GM18499 (cell line): ENCODE measurements around the gene MRPL49.
"Not testable (repeated sequence)": the region's sequence is repeated elsewhere in the genome, so short reads cannot be mapped to it uniquely, and the experiment has no call there.

Source experiments
- ATAC-seq: cut with Tn5 transposase; IDR thresholded peaks from one replicate; pipeline ENCODE4 v1.9.1; 2021; ENCODE audit warnings: moderate number of reproducible peaks; ENCODE audit not compliant: insufficient read depth, unreplicated experiment

Gene MRPL49

DNA sequence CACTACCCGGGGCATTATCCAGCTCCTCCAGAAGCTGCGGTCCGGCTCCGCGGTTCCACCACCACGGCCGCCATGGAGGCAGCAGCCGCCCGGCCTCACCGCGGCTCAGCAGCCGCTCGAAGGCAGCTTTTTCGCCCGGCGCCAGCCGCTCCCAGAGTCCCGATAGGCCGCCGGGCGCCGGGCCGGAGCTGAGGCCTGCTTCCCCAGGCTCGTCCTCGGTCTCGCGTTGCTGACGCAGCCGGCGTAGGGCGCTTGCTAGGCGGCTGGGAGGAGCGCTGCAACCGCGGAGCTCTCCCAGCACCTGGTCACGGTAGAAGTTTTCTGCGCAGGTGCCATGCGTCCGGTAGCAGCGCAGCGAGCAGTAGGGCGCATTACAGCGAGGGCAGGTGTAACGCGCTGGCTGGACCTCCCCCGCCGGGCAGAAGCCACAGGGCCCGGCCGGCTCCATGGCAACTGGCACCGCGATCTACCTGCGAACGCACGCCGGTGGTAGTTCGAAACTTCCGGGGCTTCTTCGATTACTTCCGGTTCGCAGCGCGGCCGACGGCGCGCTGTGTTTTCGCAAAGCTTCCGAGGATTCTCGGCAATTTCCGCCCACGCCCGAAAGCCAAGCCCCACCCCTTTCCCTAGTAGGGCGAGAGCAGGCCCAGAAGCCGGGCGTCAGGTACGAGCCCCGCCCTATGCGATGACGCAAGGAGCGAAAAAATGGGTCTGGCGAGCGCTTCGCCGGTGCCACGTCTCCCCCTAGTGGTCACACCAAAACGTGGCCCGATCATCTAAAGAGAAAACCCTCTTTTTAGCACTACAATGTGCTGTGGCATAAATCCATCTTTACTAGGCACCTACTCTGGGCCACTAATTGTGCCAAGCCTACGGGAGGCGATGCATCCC, 4.7 kb upstream of the MRPL49 start, which contains the start of gene ZNHIT2:
Gene ZNHIT2 (minus strand): TSS at position 496 of the 891 bp plus-strand sequence. CDS start 48 bp downstream, at position 448.
- ATAC-seq, result peak; percentile 25

GRCh38 chr11:65118097-65118837, 3.9 kb upstream of the MRPL49 start:
- ATAC-seq, result no peak

GRCh38 chr11:65118891-65119669, 3.0 kb upstream of the MRPL49 start:
- ATAC-seq, result not testable (repeated sequence)

DNA sequence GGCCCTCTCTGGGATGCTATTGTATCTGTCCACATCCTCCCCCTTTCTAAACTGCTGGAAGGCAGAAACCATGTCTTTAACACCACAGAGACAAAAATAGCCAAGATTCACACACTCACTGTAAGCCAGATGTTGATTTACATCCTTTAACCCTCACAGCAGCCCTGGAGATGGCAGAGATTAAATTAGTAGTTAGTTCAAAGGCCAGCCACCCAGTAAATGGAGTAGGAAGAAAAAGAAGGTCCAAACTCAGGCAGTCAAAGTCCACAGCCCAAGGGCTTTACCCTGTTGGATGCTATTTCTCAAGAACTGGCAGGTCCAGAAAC, 2.5 kb upstream of the MRPL49 start:
- no peak for ATAC-seq

GRCh38 chr11:65120831-65121230, 1.3 kb upstream of the MRPL49 start:
- no peak for ATAC-seq

DNA sequence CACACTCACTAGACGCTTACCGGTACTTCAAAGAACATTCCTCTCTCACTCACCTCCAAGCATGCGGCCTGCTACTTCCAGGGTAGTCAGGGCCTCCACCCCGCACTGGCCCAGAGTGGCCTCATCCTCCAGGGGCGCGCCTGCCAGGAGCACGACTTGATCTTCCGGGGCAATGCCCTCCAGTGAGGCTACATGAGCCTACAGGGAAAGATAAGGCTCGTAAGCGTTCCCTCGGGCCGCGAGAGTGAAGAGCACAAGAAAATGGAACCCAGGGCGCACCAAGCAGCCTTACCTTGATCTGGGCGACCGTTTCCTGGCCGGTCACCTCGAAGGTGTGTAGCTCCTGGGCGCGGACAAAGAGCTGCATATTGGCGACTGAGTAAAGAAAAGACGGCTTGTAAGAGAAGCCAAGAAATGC, 665 bp upstream of the MRPL49 start:
- no peak for ATAC-seq

- ATAC-seq, result no peak
Measured at GRCh38 chr11:65124480-65125196, 2.5 kb downstream of the MRPL49 start.

GRCh38 chr11:65125197-65126056, 3.3 kb downstream of the MRPL49 start:
- ATAC-seq, result no peak

DNA sequence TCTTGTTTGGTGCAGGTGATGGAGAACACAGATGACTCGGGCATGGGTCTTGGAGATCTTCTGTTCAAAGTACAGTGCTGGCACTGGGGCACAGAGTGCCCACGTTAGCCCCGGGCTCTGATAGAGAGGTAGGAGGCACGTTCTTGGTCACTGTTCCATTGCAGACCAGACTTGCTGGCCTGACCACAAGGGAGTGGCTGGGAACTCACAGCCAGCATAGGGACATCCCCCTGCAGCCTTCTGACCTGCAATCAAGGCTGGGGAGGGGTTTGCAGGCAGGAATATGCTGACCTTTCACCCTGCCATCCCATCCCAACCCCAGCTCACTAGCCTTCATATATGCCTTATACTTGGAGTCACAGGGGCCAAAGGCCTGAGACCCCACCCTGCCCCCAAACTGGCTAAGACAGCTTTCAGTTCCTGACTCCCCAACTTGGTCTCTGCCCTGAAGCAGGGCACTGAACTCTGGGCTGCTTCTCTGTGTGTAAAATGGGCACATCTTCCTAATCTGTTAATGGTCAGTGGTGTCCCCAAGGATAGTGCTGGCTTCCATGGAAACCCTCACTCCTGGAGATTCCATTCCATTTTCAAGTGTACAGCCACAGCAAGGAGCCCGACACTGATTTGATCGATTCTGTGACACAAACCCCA, 4.6 kb downstream of the MRPL49 start:
- no peak for ATAC-seq

DNA sequence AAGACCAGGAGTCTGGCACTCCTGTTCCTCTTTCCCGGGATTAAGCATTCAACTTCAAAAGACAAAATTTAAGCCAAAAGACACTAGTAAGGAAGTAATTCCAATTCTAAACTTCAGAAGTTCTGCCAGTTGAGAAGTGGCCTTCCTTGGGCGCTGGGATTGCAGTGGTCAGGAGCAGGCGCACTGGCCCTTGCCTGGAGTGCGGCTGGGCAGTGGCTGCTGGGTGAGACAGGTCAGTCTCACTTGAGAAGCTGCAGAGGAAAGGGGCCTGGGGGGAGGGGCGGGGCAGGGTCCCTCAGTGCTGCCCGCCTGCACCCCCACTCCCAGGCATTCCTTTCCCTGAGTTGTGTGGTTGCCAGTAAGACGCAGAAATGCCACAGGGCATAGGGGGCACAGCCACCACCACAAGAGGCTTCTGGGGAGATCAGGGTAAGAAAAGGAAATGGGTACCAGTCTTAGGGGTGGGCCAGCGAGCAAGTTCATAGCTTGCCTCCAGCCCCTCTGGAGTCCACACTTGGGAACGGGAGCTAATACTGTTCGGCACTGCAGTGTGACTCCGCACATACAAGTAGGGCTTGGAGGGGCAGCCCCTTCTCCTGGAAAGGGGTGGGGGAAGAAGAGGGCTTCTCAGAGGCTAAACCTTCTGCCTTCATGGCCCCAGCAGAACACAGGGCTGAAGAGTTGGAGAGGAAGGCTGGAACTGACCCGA, 5.5 kb downstream of the MRPL49 start:
- no peak for ATAC-seq

DNA sequence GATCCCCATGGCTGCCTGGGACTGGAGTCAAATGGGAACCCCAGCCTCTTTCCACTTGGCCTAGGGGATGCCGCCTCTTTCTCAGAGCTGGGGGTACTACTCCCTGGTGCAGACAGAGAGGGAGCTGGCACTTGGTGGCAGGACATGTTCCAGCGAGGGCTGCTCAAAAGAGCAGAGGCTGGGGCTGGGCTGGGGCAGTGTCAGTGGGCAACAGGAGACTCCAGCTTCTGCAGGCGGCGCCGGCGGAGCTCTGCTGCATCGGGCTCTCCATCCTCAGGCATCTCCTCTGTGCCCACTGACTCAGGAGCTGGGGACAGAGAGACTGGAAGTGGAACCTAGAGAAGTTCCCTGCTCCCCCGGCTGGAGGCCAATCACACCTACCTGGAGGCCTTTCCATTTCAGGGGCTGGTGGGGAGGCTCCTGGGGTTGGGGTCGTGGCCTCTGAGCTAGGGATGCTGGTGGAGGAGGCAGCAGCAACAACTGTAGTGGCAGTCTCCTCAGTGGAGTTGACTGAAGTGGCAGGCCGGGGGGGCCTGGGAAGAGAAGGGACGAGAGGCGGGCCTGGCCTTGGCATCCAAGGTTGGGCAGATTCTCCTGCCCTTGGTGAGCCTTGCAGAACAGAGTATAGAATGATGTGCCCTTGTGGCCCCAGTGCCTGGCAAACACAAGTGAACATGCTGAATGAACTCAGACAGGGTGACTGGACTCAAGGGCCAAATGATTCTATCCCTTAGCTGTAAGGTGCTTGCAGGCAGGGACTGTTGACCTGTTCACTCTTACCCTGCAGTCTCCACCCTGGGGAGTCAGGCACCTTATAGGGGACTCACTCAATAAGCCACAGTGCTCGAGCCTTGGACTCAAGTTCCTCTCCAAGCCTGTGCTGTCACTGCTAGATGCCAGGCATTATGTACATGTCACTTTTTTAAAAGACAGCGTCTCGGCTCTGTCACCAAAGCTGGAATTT, 6.3 kb downstream of the MRPL49 start:
- ATAC-seq, result no peak

DNA sequence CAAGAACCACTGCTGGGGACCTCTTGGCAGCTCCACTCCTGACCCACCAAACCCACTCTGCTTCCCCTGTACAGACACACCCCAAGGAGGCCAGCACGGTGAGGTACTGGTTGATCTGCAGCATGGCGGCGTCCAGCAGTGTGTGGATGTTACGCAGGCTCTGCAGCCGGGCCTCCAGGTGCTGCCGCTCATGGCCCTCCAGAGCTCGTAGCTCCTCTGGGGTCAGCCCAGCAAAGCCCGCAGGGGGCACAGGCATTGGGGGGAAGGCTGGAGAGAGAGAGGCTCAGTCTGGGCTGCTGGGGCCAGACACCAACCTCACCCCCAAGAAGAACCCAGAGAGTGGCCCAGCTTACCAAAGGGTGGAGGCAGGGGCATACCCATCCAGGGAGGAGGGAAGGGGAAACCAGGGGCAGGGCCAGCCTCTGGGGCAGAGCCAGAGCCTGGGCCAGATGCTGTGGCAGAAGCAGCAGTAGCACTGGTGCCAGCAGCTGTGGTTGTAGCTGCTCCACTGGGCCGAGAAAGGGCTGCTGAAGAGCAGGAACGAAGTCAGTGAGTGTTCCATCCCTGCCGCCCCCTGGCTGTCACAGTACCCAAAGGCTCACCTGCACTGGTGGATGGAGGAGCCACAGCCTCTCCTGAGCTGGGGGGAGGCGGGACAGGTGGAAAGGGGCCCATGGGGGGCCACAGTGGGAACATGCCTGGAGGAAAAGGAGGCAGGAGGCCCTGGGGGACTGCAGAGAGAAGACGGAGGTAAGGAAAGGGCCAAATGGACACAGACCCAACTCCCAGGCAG, 7.7 kb downstream of the MRPL49 start:
- ATAC-seq, result no peak

DNA sequence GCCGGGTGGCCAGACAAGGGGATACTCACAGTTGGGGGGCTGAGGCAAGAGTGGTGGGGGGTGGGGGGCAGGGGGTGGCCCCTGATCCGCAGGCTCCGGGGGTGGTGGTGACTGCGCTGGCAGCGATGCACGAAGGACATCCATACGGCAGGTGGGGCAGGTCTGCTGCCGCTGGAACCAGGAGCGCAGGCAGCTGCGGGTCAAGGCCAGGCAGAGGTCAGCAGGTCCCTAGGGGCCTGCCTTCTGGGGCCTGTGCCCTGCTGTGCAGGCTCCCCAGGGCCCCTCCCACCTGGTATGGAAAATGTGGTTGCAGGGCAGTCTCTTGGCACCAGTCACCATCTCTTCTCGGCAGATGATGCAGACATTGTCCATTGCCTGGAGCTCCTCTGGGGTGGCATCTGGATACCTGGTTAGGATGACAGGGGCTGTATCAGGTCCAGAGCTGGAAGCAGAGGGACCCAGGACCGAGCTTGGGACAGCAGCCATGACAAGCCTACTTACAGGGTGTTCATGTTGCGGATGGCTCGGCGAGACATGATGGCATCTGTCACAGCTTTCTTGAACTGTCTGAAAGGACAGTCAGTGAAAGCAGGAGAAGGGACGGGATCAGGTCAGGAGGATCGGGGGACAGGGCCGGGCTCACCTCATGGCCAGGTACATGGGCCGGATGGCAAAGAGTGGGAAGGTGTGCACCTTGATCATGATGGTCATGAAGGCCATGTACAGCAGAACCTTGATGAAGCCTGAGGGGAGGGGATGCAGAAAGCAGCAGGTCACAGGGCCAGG, 8.7 kb downstream of the MRPL49 start:
- no peak for ATAC-seq

DNA sequence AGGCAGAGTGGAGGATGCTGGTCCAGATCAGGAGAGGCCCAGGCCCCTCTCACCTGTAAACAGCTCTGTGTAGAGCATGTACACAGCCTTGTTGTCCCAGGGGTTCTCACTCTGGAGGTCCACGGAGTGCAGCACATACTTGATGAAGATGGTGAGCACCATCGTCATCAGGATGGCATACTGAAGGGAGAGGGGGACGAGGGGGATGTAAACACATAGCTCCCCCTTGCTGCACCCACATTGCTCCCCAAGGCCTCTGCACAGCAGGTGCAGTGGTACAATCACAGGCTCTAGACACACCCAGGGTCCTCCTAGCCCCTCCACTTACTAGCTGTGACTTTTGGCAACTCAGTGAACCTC, 9.3 kb downstream of the MRPL49 start:
- no peak for ATAC-seq

DNA sequence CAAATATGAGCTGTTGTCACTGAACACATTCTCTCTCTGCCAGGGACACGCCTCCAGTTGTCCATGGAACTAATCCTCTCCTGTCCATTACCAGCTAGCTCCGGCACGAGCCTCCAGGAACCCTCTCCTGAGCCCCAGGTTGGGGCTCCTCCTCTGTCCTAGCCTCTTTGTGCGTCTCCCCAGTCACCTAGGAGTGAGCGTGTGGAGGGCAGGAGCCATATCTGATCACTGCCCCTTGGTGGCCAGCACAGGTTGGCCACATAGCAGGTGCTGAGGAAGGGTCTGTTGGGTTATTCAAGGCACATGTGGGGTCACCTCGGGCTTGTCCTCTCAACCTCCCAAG, 9.7 kb downstream of the MRPL49 start:
- ATAC-seq, result no peak
